Endothelial cell (in vitro differentiated cells): ENCODE results near the gene TANK. TPM values are rescaled to one million over a fixed set of nuclear protein-coding genes. Genes with fewer than 3 reads are reported as not detected.
"Not testable (repeated sequence)": the region's sequence is repeated elsewhere in the genome, so short reads cannot be mapped to it uniquely, and the experiment has no call there.

ENCODE experiments used
- DNase-seq: peaks from one replicate; pipeline ENCODE4 v3.0.0; 2021; ENCODE audit warnings: low spot score
- H3K27ac Mint-ChIP-seq: one replicate; pipeline ENCODE4 v1.8.0; 2021; ENCODE audit warnings: mixed read lengths, inconsistent platforms; ENCODE audit not compliant: unreplicated experiment
- H3K27me3 Mint-ChIP-seq: one replicate; pipeline ENCODE4 v1.8.0; 2021; ENCODE audit warnings: mild to moderate bottlenecking, moderate library complexity, mixed read lengths, inconsistent platforms; ENCODE audit not compliant: unreplicated experiment
- H3K36me3 Mint-ChIP-seq: one replicate; pipeline ENCODE4 v1.8.0; 2021; ENCODE audit warnings: mild to moderate bottlenecking, low read depth, mixed read lengths, inconsistent platforms; ENCODE audit not compliant: unreplicated experiment
- H3K4me1 Mint-ChIP-seq: one replicate; pipeline ENCODE4 v1.8.0; 2021; ENCODE audit warnings: mild to moderate bottlenecking, mixed read lengths, inconsistent platforms; ENCODE audit not compliant: unreplicated experiment
- H3K4me3 Mint-ChIP-seq: one replicate; pipeline ENCODE4 v1.8.0; 2021; ENCODE audit warnings: mild to moderate bottlenecking, mixed read lengths, inconsistent platforms; ENCODE audit not compliant: unreplicated experiment
- H3K9me3 Mint-ChIP-seq: one replicate; pipeline ENCODE4 v1.8.0; 2021; ENCODE audit warnings: mixed read lengths, inconsistent platforms; ENCODE audit not compliant: unreplicated experiment
- total RNA-seq: library from RNA; stranded (reverse); fragmentation: NEBNext Ultra II Directional; extraction: Animal tissue kit (Norgen Biotek cat#: 25700); gene quantifications from one replicate; pipeline ENCODE4 v1.2.1, GENCODE V29; 2021; ENCODE audit not compliant: unreplicated experiment
- TF ChIP-seq, protein P1 (sequence below): fragments of 200-600 bp; sonication (generic); IDR thresholded peaks from one replicate; pipeline ENCODE4 v1.5.0; 2021; ENCODE audit warnings: antibody characterized with exemption; ENCODE audit not compliant: unreplicated experiment

Gene TANK
- total RNA-seq, 1 donor from 2014 or later = 40.8 TPM

DNA sequence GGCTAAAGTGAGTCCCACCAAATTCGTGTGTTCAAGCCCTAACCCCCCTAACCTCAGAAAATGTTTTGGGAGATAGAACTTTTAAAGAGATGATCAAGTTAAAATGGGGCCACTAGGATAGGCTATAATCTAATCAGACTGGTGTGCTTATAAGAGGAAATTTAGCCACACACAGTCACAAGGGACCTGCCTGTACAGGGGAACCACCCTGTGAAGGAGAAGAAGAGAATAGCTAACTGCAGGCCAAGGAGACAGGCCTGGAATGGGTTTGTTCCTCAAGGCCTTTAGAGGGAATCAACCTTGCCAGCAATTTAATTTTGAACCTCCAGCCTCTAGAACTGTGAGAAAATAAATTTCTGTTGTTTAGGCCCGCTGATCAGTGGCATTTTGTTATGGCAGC, 36.0 kb upstream of the TANK start:
- H3K36me3 Mint-ChIP-seq = no peaks in the 10 kb centered on the region
- H3K27me3 Mint-ChIP-seq = peaks cover 3% of the 10 kb centered on the region
- DNase-seq = no peak
- H3K4me1 Mint-ChIP-seq = peaks cover 3% of the 10 kb centered on the region
- H3K27ac Mint-ChIP-seq = no peak overlapping the region
- no peaks in the 10 kb centered on the region for H3K9me3 Mint-ChIP-seq
- TF ChIP-seq, protein P1, sequence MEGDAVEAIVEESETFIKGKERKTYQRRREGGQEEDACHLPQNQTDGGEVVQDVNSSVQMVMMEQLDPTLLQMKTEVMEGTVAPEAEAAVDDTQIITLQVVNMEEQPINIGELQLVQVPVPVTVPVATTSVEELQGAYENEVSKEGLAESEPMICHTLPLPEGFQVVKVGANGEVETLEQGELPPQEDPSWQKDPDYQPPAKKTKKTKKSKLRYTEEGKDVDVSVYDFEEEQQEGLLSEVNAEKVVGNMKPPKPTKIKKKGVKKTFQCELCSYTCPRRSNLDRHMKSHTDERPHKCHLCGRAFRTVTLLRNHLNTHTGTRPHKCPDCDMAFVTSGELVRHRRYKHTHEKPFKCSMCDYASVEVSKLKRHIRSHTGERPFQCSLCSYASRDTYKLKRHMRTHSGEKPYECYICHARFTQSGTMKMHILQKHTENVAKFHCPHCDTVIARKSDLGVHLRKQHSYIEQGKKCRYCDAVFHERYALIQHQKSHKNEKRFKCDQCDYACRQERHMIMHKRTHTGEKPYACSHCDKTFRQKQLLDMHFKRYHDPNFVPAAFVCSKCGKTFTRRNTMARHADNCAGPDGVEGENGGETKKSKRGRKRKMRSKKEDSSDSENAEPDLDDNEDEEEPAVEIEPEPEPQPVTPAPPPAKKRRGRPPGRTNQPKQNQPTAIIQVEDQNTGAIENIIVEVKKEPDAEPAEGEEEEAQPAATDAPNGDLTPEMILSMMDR = no peak
- no peak overlapping the region for H3K4me3 Mint-ChIP-seq

DNA sequence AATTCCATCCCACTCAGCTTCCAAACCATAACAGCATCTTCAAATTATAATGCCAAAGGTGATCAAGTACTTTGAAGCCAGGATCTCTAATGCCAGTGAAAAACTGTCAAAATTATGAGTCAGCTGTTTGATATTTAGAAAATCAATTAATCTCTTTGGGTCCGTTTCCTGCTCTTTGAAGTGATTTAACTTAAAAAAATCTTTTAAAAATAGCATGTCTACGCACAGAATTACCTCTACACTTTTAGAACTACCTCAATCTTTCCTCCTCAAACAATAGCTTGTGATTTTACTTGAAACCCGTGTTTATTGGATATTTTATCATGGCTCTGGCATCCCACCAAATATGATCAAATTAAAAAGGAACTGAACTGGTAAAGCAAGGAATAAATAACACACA, 31.3 kb upstream of the TANK start:
- TF ChIP-seq, protein P1 = no peak
- Mint-ChIP-seq H3K36me3 (no peaks in the 10 kb centered on the region), H3K4me3 (no peak overlapping the region), H3K27me3 (peaks cover 4% of the 10 kb centered on the region), H3K4me1 (peaks cover 5% of the 10 kb centered on the region), H3K9me3 (no peaks in the 10 kb centered on the region), H3K27ac (no peak overlapping the region)
- DNase-seq = no peak

- TF ChIP-seq, protein P1 = no peak
- H3K27me3 Mint-ChIP-seq = peaks cover 5% of the 10 kb centered on the region
- H3K27ac Mint-ChIP-seq = no peak overlapping the region
- H3K4me3 Mint-ChIP-seq = no peak overlapping the region
- peaks cover 14% of the 10 kb centered on the region for H3K4me1 Mint-ChIP-seq
- H3K36me3 Mint-ChIP-seq = no peaks in the 10 kb centered on the region
- H3K9me3 Mint-ChIP-seq = no peaks in the 10 kb centered on the region
- DNase-seq = no peak
Observed at GRCh38 chr2:161130354-161130753, 29.9 kb upstream of the TANK start.

- Mint-ChIP-seq H3K4me1 (peaks cover 17% of the 10 kb centered on the region), H3K4me3 (no peak overlapping the region), H3K9me3 (no peaks in the 10 kb centered on the region), H3K36me3 (no peaks in the 10 kb centered on the region), H3K27me3 (peaks cover 5% of the 10 kb centered on the region), H3K27ac (no peak overlapping the region)
- DNase-seq = no peak
- TF ChIP-seq, protein P1 = no peak
Observed at GRCh38 chr2:161131074-161131680, 29.1 kb upstream of the TANK start.

GRCh38 chr2:161131804-161132203, 28.4 kb upstream of the TANK start:
- H3K27ac Mint-ChIP-seq = no peak overlapping the region
- TF ChIP-seq, protein P1 = no peak
- H3K27me3 Mint-ChIP-seq = peaks cover 5% of the 10 kb centered on the region
- H3K4me1 Mint-ChIP-seq = peaks cover 24% of the 10 kb centered on the region
- no peaks in the 10 kb centered on the region for H3K36me3 Mint-ChIP-seq
- H3K4me3 Mint-ChIP-seq = no peak overlapping the region
- H3K9me3 Mint-ChIP-seq = no peaks in the 10 kb centered on the region
- DNase-seq = no peak

- H3K9me3 Mint-ChIP-seq, H3K36me3 Mint-ChIP-seq, DNase-seq, H3K27me3 Mint-ChIP-seq, H3K27ac Mint-ChIP-seq, H3K4me3 Mint-ChIP-seq: not testable (repeated sequence)
- H3K4me1 Mint-ChIP-seq = peaks cover 24% of the 10 kb centered on the region
Observed at GRCh38 chr2:161132384-161132783, 27.8 kb upstream of the TANK start.
